ENCODE results near the gene DPP9. TPM values are rescaled to one million over a fixed set of nuclear protein-coding genes. Genes with fewer than 3 reads are reported as not detected.

Gene DPP9
- total and polyA plus RNA-seq, 8 donors, result 18.7 to 178 (median 48.7) TPM

GRCh38 chr19:4673726-4674125, 49.9 kb downstream of the DPP9 start:
- Histone ChIP-seq H3K36me3 (peaks cover 19 to 43% (median 42%) of the 10 kb centered on the region in 4 donors), H3K4me1 (peaks cover 14 to 30% (median 25%) of the 10 kb centered on the region in 4 donors), H3K27me3 (no peaks in the 10 kb centered on the region), H3K4me3 (no peak overlapping the region), H3K27ac (no peak overlapping the region), H3K9me3 (no peaks in the 10 kb centered on the region)
- DNase-seq, result no peak
- no peak for TF ChIP-seq CTCF (IDR thresholded peaks at IDR 0.05)
- no peak for TF ChIP-seq EP300 (IDR thresholded peaks at IDR 0.05)
- TF ChIP-seq POLR2A (IDR thresholded peaks at IDR 0.05), result no peak
- TF ChIP-seq POLR2AphosphoS5 (IDR thresholded peaks at IDR 0.05), result no peak
- 87 to 98% (median 95%) methylated on average over 4 of the region's 4 CpGs for WGBS, 5 donors
- intact Hi-C loops (cut with DNase I; ENCODE audit: low total_unique reads), result no loop called here

DNA sequence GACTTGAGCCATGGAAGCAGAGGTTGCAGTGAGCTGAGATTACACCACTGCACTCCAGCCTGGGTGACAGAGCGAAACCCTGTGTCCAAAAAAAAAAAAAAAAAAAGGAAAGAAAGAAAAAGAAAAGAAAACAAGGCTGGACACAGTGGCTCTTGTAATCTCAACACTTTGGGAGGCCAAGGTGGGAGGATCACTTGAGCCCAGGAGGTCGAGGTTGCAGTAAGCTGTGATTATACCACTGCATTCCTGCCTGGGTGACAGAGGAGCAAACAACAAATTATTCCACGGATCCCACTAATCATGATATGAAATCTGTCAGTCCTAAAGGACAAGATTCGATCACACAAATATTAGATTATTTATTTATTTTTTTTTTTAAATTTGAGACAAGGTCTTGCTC, 50.4 kb downstream of the DPP9 start:
- H3K4me3 ChIP-seq, result no peak overlapping the region
- H3K9me3 ChIP-seq, result no peaks in the 10 kb centered on the region
- no peak for DNase-seq
- H3K27ac ChIP-seq, result no peak overlapping the region
- 48 to 74% (median 69%) methylated on average over 3 to 4 of the region's 4 CpGs for WGBS, 5 donors
- no peaks in the 10 kb centered on the region for H3K27me3 ChIP-seq
- H3K4me1 ChIP-seq, result peaks cover 15 to 35% (median 29%) of the 10 kb centered on the region in 4 donors
- TF ChIP-seq POLR2AphosphoS5 (IDR thresholded peaks at IDR 0.05) (no peak), EP300 (IDR thresholded peaks at IDR 0.05) (no peak)
- peaks cover 17 to 43% (median 42%) of the 10 kb centered on the region in 4 donors for H3K36me3 ChIP-seq
- intact Hi-C loops (cut with DNase I; ENCODE audit: low total_unique reads), result no loop called here

DNA sequence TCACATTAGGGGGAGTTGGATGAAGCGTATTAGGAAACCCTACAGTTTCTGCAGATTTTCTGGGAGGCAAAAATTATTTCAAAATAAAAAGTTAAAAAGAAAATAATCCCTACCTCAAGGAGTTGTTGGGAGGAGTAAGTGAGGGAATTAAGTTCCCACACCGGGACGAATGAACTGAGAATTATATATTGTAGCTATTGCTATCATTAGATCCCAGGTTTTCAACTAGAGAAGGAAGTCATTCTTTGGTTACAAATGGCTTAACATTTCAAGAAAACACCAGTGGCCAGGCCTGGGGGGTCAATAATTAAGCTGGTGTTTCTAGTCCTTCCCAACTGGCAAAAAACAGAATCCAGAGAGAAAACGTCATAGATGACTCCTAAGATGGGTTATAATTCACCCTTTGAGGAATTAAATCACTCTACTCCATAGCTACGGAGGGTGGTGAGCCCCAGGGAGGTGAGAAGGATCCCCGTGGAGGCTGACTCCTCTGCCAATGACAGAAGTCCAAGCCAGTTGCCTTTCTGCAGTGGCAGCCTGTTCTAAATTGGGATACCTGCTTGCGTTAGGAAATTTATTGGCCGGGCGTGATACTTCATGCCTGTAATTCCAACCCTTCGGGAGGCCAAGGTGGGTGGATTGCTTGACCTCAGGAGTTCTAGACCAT, 52.3 kb downstream of the DPP9 start:
- Histone ChIP-seq H3K4me3 (no peak overlapping the region), H3K4me1 (peaks cover 15 to 37% (median 29%) of the 10 kb centered on the region in 4 donors), H3K27me3 (no peaks in the 10 kb centered on the region), H3K27ac (peak overlapping the region in 4 of 5 donors; percentile 79 to 91 (median 86)), H3K36me3 (peaks cover 24 to 46% (median 43%) of the 10 kb centered on the region in 4 donors), H3K9me3 (no peaks in the 10 kb centered on the region)
- intact Hi-C loops (cut with DNase I; ENCODE audit: low total_unique reads), result no loop called here
- WGBS, 5 donors, result 58 to 71% (median 69%) methylated on average over 10 of the region's 10 CpGs
- TF ChIP-seq POLR2AphosphoS5 (IDR thresholded peaks at IDR 0.05), result no peak
- no peak for TF ChIP-seq CTCF (IDR thresholded peaks at IDR 0.05)
- TF ChIP-seq POLR2A (IDR thresholded peaks at IDR 0.05), result no peak
- TF ChIP-seq EP300 (IDR thresholded peaks at IDR 0.05), result no peak
- no peak for DNase-seq

- 0 to 1% (median 0%) methylated on average over 23 to 75 of the region's 75 CpGs for WGBS, 5 donors
- no peaks in the 10 kb centered on the region for H3K27me3 ChIP-seq
- H3K9me3 ChIP-seq, result no peaks in the 10 kb centered on the region
- peaks cover 25 to 44% (median 41%) of the 10 kb centered on the region in 4 donors for H3K36me3 ChIP-seq
- DNase-seq, result peak; percentile 94 to 97
- H3K4me1 ChIP-seq, result peaks cover 15 to 40% (median 29%) of the 10 kb centered on the region in 4 donors
- H3K4me3 ChIP-seq, result peak within 1 kb of the TSS; percentile 71 to 99 (median 90)
- H3K27ac ChIP-seq, result peak within 1 kb of the TSS; percentile 79 to 91 (median 86)
- intact Hi-C loops (cut with DNase I; ENCODE audit: low total_unique reads), result no loop called here
- no peak for TF ChIP-seq POLR2A (IDR thresholded peaks at IDR 0.05)
- peak; percentile 87 to 96 (median 88) for TF ChIP-seq POLR2AphosphoS5 (IDR thresholded peaks at IDR 0.05)
- TF ChIP-seq CTCF (IDR thresholded peaks at IDR 0.05), result no peak
Measured at GRCh38 chr19:4669723-4670480, 53.7 kb downstream of the DPP9 start, which contains the start of gene MYDGF. MYDGF (minus strand) TSS chr19:4670342; CDS start chr19:4670334, 8 bp downstream.
